ENCODE results near the gene OPCML. TPM values are rescaled to one million over a fixed set of nuclear protein-coding genes. Genes with fewer than 3 reads are reported as not detected.
A peak's percentile ranks its signal among the peaks of the same experiment; 100 is the strongest.

The OPCML gene
- total RNA-seq, 1 experiment from 2014 or later = 0.58 TPM

DNA sequence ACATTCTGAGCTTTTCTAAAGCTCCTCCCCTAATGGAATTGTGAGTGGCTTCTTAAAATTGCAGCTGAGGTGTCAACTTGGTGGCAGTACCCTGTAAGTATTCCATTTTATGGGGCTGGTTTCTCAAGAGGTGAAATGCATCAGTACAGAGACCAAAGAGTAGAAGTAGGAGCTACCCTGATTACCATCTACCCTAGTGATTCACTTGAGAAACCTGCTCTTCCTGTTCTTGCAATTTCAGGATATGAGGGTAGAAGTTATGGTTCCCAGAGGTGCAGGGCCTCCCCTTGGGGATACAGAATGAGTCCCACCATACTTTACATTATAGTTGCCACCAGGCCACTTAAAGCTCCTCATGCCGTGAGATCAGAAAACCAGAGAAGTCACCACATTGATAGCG, 944.6 kb downstream of the OPCML start:
- Histone ChIP-seq H3K9me3 (replicated peaks) (no peaks in the 10 kb centered on the region), H3K36me3 (no peaks in the 10 kb centered on the region), H3K27me3 (replicated peaks) (no peaks in the 10 kb centered on the region), H3K27ac (no peak overlapping the region), H3K4me3 (no peak overlapping the region), H3K4me1 (replicated peaks) (no peaks in the 10 kb centered on the region; the same call in 1 of the 2 replicates)
- DNase-seq (ENCODE audit: low read depth in 1 of 2, low spot score in 2 of 2) = no peak

DNA sequence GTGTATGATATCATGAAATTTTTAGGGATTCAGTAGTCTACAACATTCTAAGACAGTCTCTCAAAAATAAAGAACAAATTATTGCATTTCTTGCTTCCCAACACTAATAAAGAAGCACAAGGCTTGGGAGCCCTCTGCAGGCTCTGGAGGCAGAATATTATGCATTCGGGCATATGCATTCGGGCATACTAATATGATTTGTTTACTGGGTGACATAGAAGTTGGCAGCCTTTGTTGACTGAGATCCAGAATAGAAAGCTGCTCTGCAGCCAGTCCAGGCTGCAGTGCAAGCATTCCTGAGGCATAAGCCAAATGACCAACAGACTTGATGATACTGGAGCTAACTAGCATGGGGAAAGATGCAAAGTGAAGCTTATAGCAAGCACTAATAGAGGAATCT, 945.5 kb downstream of the OPCML start:
- Histone ChIP-seq H3K27ac (no peak overlapping the region), H3K4me3 (no peak overlapping the region), H3K4me1 (replicated peaks) (no peaks in the 10 kb centered on the region; the same call in 1 of the 2 replicates), H3K27me3 (replicated peaks) (no peaks in the 10 kb centered on the region), H3K9me3 (replicated peaks) (no peaks in the 10 kb centered on the region), H3K36me3 (no peaks in the 10 kb centered on the region)
- DNase-seq (ENCODE audit: low read depth in 1 of 2, low spot score in 2 of 2) = no peak

DNA sequence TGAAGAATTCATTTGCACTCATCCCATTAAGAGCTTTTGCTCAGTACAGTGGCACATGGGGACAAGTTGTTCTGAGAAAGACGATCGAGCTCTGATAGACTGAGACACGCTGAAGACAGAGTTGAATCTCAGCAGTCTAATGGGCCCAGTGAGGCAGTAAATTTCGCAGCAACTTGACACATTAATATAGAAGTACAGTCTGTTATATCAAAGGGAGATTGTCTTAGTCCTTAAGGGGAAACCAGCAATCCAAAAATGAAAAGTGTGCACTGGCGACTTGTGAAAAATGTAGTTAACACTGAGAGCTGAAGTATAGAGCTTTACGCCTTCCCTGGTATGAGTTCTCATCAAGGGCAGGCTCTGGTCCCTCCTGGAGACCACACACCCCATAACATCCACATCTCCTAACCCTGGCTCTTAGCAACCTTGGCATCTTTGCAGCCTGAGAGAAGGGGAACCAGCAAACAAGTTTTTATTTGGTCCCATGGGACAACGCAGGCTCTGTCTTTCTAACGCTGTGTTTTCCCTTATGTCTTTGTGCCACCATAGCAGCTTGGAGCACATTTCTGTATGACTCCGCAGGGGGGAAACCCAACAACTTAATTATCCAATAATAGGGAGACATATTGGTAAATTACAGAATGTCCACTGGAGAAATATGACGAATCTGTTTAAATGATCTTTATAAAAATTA, 952.5 kb downstream of the OPCML start:
- Histone ChIP-seq H3K27me3 (replicated peaks) (no peaks in the 10 kb centered on the region), H3K27ac (no peak overlapping the region), H3K4me1 (replicated peaks) (peaks cover 8% of the 10 kb centered on the region), H3K36me3 (no peaks in the 10 kb centered on the region), H3K4me3 (no peak overlapping the region), H3K9me3 (replicated peaks) (no peaks in the 10 kb centered on the region)
- no peak for DNase-seq (ENCODE audit: low read depth in 1 of 2, low spot score in 2 of 2)

- H3K4me1 ChIP-seq (replicated peaks) = peaks cover 8% of the 10 kb centered on the region
- H3K27me3 ChIP-seq (replicated peaks) = no peaks in the 10 kb centered on the region
- H3K27ac ChIP-seq = no peak overlapping the region
- H3K36me3 ChIP-seq = no peaks in the 10 kb centered on the region
- no peaks in the 10 kb centered on the region for H3K9me3 ChIP-seq (replicated peaks)
- DNase-seq (ENCODE audit: low read depth in 1 of 2, low spot score in 2 of 2) = peak in 1 of 2 experiments; percentile 22
- H3K4me3 ChIP-seq = no peak overlapping the region
Observed at GRCh38 chr11:132579136-132579535, 953.2 kb downstream of the OPCML start.

- H3K4me1 ChIP-seq (replicated peaks) = peaks cover 8% of the 10 kb centered on the region
- no peak overlapping the region for H3K4me3 ChIP-seq
- no peak overlapping the region for H3K27ac ChIP-seq
- H3K27me3 ChIP-seq (replicated peaks) = no peaks in the 10 kb centered on the region
- H3K36me3 ChIP-seq = no peaks in the 10 kb centered on the region
- DNase-seq (ENCODE audit: low read depth in 1 of 2, low spot score in 2 of 2) = no peak
- H3K9me3 ChIP-seq (replicated peaks) = no peaks in the 10 kb centered on the region
Observed at GRCh38 chr11:132578580-132578979, 953.7 kb downstream of the OPCML start.

GRCh38 chr11:132576706-132577105, 955.6 kb downstream of the OPCML start:
- H3K9me3 ChIP-seq (replicated peaks) = no peaks in the 10 kb centered on the region
- H3K27me3 ChIP-seq (replicated peaks) = no peaks in the 10 kb centered on the region
- H3K27ac ChIP-seq = peak overlapping the region; percentile 62
- H3K36me3 ChIP-seq = no peaks in the 10 kb centered on the region
- peaks cover 8% of the 10 kb centered on the region for H3K4me1 ChIP-seq (replicated peaks)
- DNase-seq (ENCODE audit: low read depth in 1 of 2, low spot score in 2 of 2) = peak; percentile 55 to 73
- H3K4me3 ChIP-seq = no peak overlapping the region

- Histone ChIP-seq H3K4me3 (no peak overlapping the region), H3K36me3 (no peaks in the 10 kb centered on the region), H3K4me1 (replicated peaks) (no peaks in the 10 kb centered on the region), H3K27me3 (replicated peaks) (no peaks in the 10 kb centered on the region), H3K27ac (no peak overlapping the region), H3K9me3 (replicated peaks) (no peaks in the 10 kb centered on the region)
- no peak for DNase-seq (ENCODE audit: low read depth in 1 of 2, low spot score in 2 of 2)
Observed at GRCh38 chr11:132564091-132564885, 968.0 kb downstream of the OPCML start.

DNA sequence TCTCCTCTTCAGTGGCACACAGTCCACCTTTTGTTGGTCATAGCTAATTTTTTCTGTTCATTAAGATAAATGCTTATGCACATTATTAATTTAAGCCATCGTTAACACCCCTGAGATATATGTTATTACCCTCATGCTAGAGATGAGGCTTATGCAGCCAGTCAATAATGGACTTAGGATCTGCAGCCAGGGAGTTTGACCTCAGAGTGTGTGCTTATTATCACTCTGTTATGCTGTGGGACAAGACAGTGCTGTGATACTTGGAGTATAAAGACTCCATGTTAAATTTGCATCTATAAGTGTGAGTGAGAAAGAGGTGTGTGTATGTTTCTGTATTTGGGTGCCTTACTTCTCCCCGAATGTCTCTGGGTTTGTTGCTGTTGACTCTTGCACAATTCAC, 969.3 kb downstream of the OPCML start:
- H3K27me3 ChIP-seq (replicated peaks) = no peaks in the 10 kb centered on the region
- DNase-seq (ENCODE audit: low read depth in 1 of 2, low spot score in 2 of 2) = no peak
- no peak overlapping the region for H3K27ac ChIP-seq
- no peak overlapping the region for H3K4me3 ChIP-seq
- no peaks in the 10 kb centered on the region for H3K4me1 ChIP-seq (replicated peaks)
- H3K9me3 ChIP-seq (replicated peaks) = no peaks in the 10 kb centered on the region
- no peaks in the 10 kb centered on the region for H3K36me3 ChIP-seq

DNA sequence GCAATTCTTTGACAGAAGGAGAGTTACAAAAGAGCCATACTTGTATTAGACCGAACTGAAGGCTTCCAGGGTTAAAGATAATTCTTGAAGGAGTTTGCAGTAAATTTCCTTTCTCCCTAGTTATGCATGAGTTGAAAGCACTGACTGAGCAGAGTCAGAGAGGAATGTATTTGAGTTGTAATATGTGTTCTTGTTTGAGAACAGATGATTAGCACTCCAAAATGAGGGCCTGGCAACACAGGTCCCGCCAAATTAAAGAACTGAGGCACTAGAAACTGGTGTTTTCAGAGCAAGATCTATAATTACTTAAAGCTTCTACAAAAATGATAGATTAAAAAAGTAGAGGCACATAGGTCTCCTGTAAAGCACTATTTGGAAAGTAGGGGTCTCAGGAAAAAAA, 970.4 kb downstream of the OPCML start:
- Histone ChIP-seq H3K36me3 (no peaks in the 10 kb centered on the region), H3K27me3 (replicated peaks) (no peaks in the 10 kb centered on the region), H3K27ac (no peak overlapping the region), H3K9me3 (replicated peaks) (no peaks in the 10 kb centered on the region), H3K4me3 (no peak overlapping the region), H3K4me1 (replicated peaks) (no peaks in the 10 kb centered on the region)
- no peak for DNase-seq (ENCODE audit: low read depth in 1 of 2, low spot score in 2 of 2)

DNA sequence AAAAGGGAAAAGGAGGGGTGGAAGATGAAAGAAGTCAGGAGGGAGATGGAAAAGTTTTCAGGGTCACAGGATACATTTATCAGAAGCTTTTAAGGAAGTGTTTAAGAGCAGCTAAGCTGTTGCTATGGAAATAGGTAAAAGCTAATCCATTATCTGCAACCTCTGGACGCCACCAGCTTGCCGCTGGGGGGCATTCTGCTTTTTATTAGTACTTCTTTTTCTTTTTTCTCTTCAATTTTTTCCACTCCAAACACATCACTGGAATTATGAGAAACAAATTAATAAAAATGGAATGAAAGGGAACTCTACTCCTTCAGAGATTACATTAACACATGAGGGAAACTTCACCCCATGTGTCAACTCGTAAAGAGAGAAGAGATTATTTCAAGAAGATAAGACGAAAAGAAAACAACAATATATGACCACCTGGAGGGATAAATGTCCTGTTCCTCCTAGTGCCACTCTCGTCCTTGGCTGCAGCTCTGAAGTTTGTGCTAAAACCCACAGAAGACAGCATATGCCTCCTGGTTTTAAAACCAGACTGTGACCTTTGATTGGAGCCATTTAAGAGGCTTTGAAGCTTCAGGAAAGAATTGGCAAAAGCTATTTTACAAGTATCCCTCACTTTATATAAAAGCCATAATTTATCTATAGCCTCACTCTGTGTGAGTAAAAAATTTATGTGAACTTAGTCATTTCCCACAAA, 972.8 kb downstream of the OPCML start:
- no peak for DNase-seq (ENCODE audit: low read depth in 1 of 2, low spot score in 2 of 2)
- Histone ChIP-seq H3K4me1 (replicated peaks) (no peaks in the 10 kb centered on the region), H3K4me3 (no peak overlapping the region), H3K27ac (no peak overlapping the region), H3K9me3 (replicated peaks) (no peaks in the 10 kb centered on the region), H3K36me3 (no peaks in the 10 kb centered on the region), H3K27me3 (replicated peaks) (no peaks in the 10 kb centered on the region)

GRCh38 chr11:132556316-132556715, 976.0 kb downstream of the OPCML start:
- DNase-seq (ENCODE audit: low read depth in 1 of 2, low spot score in 2 of 2) = no peak
- H3K4me3 ChIP-seq = no peak overlapping the region

GRCh38 chr11:132555617-132556016, 976.7 kb downstream of the OPCML start:
- no peak for DNase-seq (ENCODE audit: low read depth in 1 of 2, low spot score in 2 of 2)
- H3K9me3 ChIP-seq (replicated peaks) = no peaks in the 10 kb centered on the region
- no peak overlapping the region for H3K27ac ChIP-seq
- H3K4me1 ChIP-seq (replicated peaks) = no peaks in the 10 kb centered on the region
- no peaks in the 10 kb centered on the region for H3K36me3 ChIP-seq
- no peak overlapping the region for H3K4me3 ChIP-seq
- no peaks in the 10 kb centered on the region for H3K27me3 ChIP-seq (replicated peaks)

More at GRCh38 chr11:132556316-132556715, 976.0 kb downstream of the OPCML start:
- no peaks in the 10 kb centered on the region for H3K4me1 ChIP-seq (replicated peaks)
- H3K9me3 ChIP-seq (replicated peaks) = no peaks in the 10 kb centered on the region
- H3K27me3 ChIP-seq (replicated peaks) = no peaks in the 10 kb centered on the region
- no peak overlapping the region for H3K27ac ChIP-seq
- no peaks in the 10 kb centered on the region for H3K36me3 ChIP-seq

GRCh38 chr11:132551016-132551415, 981.3 kb downstream of the OPCML start:
- Histone ChIP-seq H3K4me3 (no peak overlapping the region), H3K27ac (no peak overlapping the region), H3K9me3 (replicated peaks) (no peaks in the 10 kb centered on the region), H3K36me3 (no peaks in the 10 kb centered on the region), H3K27me3 (replicated peaks) (no peaks in the 10 kb centered on the region), H3K4me1 (replicated peaks) (no peaks in the 10 kb centered on the region)
- no peak for DNase-seq (ENCODE audit: low read depth in 1 of 2, low spot score in 2 of 2)

- Histone ChIP-seq H3K4me1 (replicated peaks) (no peaks in the 10 kb centered on the region), H3K27ac (no peak overlapping the region), H3K36me3 (no peaks in the 10 kb centered on the region), H3K9me3 (replicated peaks) (no peaks in the 10 kb centered on the region), H3K4me3 (no peak overlapping the region), H3K27me3 (replicated peaks) (no peaks in the 10 kb centered on the region)
- DNase-seq (ENCODE audit: low read depth in 1 of 2, low spot score in 2 of 2) = no peak
Observed at GRCh38 chr11:132549561-132549960, 982.7 kb downstream of the OPCML start.
